ENCODE results near the gene FN3KRP.

DNA sequence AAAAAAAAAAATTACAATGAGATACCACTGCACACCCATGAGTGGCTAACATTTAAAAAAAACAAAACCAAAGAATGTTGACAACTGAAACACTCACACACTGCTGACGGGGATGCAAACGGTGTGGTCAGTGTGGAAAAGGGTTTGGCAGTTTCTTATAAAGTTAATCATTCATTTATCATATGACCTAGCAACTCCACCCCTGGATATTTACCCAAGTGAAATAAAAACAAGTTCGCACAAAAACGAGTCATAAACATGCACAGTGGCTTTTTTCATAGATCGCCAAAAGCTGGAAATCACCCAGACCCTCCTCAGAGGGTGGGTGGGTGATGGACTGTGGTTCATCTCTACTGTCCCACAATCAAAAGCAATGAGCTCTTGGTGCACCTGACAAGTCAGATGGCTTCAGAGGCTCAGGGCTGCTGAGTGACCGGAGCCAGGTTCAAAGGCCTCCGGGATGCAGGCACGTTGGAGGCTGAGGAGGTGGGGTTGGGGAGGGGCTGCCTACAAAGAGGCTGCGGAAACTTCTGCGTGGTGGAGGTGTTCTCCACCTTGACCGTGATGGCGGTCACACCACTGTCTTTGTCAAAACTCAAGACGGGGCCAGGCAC is 32.2 kb upstream of the FN3KRP start:
- TF ChIP-seq CTCF (IDR thresholded peaks at IDR 0.05; ENCODE audit: poor library complexity) (no peak), EZH2 (IDR thresholded peaks at IDR 0.05; ENCODE audit: borderline replicate concordance) (no peak), EZH2phosphoT487 (IDR thresholded peaks at IDR 0.05; ENCODE audit: low read depth, severe bottlenecking, unreplicated experiment) (no peak)

All from hepatocyte (in vitro differentiated cells).